ENCODE measurements around the gene UVRAG. TPM values are rescaled to one million over a fixed set of nuclear protein-coding genes. Genes with fewer than 3 reads are reported as not detected.
A peak's percentile ranks its signal among the peaks of the same experiment; 100 is the strongest.

The UVRAG gene
- total and polyA plus RNA-seq, 2 donors (not counting 1 experiment from before 2014, with no cell fraction given), result 37.7 to 94.1 TPM

- Histone ChIP-seq H3K27me3 (replicated peaks in 1 of 4; ENCODE audit: control extremely low read depth in 1 of 4, control insufficient read depth in 3 of 4, insufficient read depth in 4 of 4, low read length in 3 of 4) (no peaks in the 10 kb centered on the region), H3K4me3 (ENCODE audit: control extremely low read depth in 1 of 5, extremely low read depth in 1 of 5, insufficient read depth in 1 of 5, low read depth in 2 of 5, low read length in 4 of 5) (peak overlapping the region; percentile 15 to 55 (median 47)), H3K79me2 (ENCODE audit: control insufficient read depth, insufficient read depth, low read length) (no peaks in the 10 kb centered on the region), H3K9ac (ENCODE audit: low read length) (peak overlapping the region; percentile 57), H3K4me2 (replicated peaks; ENCODE audit: low read depth, low read length, poor library complexity, severe bottlenecking) (peak overlapping the region; percentile 80), H3K27ac (ENCODE audit: low read length in 2 of 2) (no peak overlapping the region), H4K20me1 (ENCODE audit: control insufficient read depth, insufficient read depth, low read length, poor library complexity, severe bottlenecking) (no peaks in the 10 kb centered on the region), H3K9me3 (ENCODE audit: control extremely low read depth in 1 of 3, control insufficient read depth in 2 of 3, insufficient read depth in 1 of 3, low read length in 2 of 3) (no peaks in the 10 kb centered on the region), H2AFZ (ENCODE audit: insufficient read depth, low read depth, low read length, poor library complexity, severe bottlenecking) (peak overlapping the region; percentile 75), H3K36me3 (replicated peaks in 1 of 2; ENCODE audit: control extremely low read depth in 1 of 2, control insufficient read depth in 1 of 2, extremely low read depth in 1 of 2, insufficient read depth in 2 of 2, low read length in 1 of 2) (no peaks in the 10 kb centered on the region), H3K4me1 (ENCODE audit: control insufficient read depth in 2 of 2, insufficient read depth in 2 of 2, low read length in 2 of 2) (peaks cover 18 to 21% of the 10 kb centered on the region in 2 donors)
- Mint-ChIP-seq H3K27me3 (no peaks in the 10 kb centered on the region), H3K9me3 (ENCODE audit: insufficient read depth) (no peaks in the 10 kb centered on the region), H3K27ac (peak overlapping the region; percentile 21), H3K4me1 (peaks cover 25% of the 10 kb centered on the region), H3K4me3 (peak overlapping the region; percentile 74)
- TF ChIP-seq CTCF (IDR thresholded peaks at IDR 0.05) (peak; percentile 93), EZH2 (IDR thresholded peaks at IDR 0.05; ENCODE audit: borderline replicate concordance, insufficient read depth, low read depth, low read length, poor library complexity, severe bottlenecking) (no peak)
- intact Hi-C loops (cut with micrococcal nuclease), result loop anchor here (1.0 to 10.0 kb wide), 4 partner anchors 167 to 427 kb away; no protein-coding TSS in a partner anchor
- ChIA-PET POLR2A (interaction anchor here (0.7 kb wide), 1 partner anchor 9 kb away, joined by 3 read pairs; no protein-coding TSS in a partner anchor), CTCF (interaction anchor here (0.6 to 3.0 kb wide), 46 partner anchors 8 to 554 kb away, joined by 3 to 57 read pairs (median 4); no protein-coding TSS in a partner anchor)
- peak; percentile 82 for ATAC-seq (ENCODE audit: low read depth)
- DNase-seq, result peak; percentile 80
- WGBS (ENCODE audit: insufficient coverage), result 18% methylated on average over 19 of the region's 30 CpGs
Observed at GRCh38 chr11:76152086-76152681, 337.2 kb downstream of the UVRAG start.
